Measurements from ENCODE around the gene PDE6A.
A peak's percentile ranks its signal among the peaks of the same experiment; 100 is the strongest.

PDE6A gene

GRCh38 chr5:149936700-149937091, 7.9 kb downstream of the PDE6A start:
- no peak overlapping the region for H3K4me3 ChIP-seq (ENCODE audit: control insufficient read depth in 1 of 7, extremely low read depth in 1 of 7, insufficient read depth in 4 of 7, low read depth in 2 of 7, low read length in 6 of 7)
- no peaks in the 10 kb centered on the region for H3K9me3 ChIP-seq (ENCODE audit: control extremely low read depth in 1 of 5, control insufficient read depth in 4 of 5, insufficient read depth in 2 of 5, low read depth in 1 of 5, low read length in 4 of 5)
- H3K27me3 ChIP-seq (replicated peaks in 2 of 5; ENCODE audit: control insufficient read depth in 4 of 5, insufficient read depth in 5 of 5, low read length in 4 of 5) = peaks cover 0 to 4% (median 0%) of the 10 kb centered on the region in 5 experiments
- H3K36me3 ChIP-seq (ENCODE audit: control insufficient read depth in 4 of 4, insufficient read depth in 4 of 4, low read length in 3 of 4) = no peaks in the 10 kb centered on the region
- peaks cover 0 to 6% (median 1%) of the 10 kb centered on the region in 4 experiments for H3K4me1 ChIP-seq (ENCODE audit: control extremely low read depth in 1 of 4, control insufficient read depth in 4 of 4, insufficient read depth in 4 of 4, low read length in 3 of 4)
- ChIA-PET CTCF (interaction anchor here (0.9 to 3.2 kb wide), 5 partner anchors 10 to 65 kb away, joined by 3 to 15 read pairs (median 3); no protein-coding TSS in a partner anchor), POLR2A (no interaction called here)
- no peak overlapping the region for H3K27ac ChIP-seq (ENCODE audit: insufficient read depth in 1 of 2, low read depth in 1 of 2, low read length in 2 of 2, poor library complexity in 1 of 2, severe bottlenecking in 2 of 2)
- DNase-seq = no peak
- WGBS (ENCODE audit: insufficient coverage) = 92% methylated on average over 3 of the region's 3 CpGs

GRCh38 chr5:149936044-149936699, 8.4 kb downstream of the PDE6A start:
- Histone ChIP-seq H3K4me3 (ENCODE audit: control insufficient read depth in 1 of 7, extremely low read depth in 1 of 7, insufficient read depth in 4 of 7, low read depth in 2 of 7, low read length in 6 of 7) (no peak overlapping the region), H3K27ac (ENCODE audit: insufficient read depth in 1 of 2, low read depth in 1 of 2, low read length in 2 of 2, poor library complexity in 1 of 2, severe bottlenecking in 2 of 2) (no peak overlapping the region), H3K4me1 (ENCODE audit: control extremely low read depth in 1 of 4, control insufficient read depth in 4 of 4, insufficient read depth in 4 of 4, low read length in 3 of 4) (peaks cover 0 to 6% (median 1%) of the 10 kb centered on the region in 4 experiments), H3K9me3 (ENCODE audit: control extremely low read depth in 1 of 5, control insufficient read depth in 4 of 5, insufficient read depth in 2 of 5, low read depth in 1 of 5, low read length in 4 of 5) (no peaks in the 10 kb centered on the region), H3K36me3 (ENCODE audit: control insufficient read depth in 4 of 4, insufficient read depth in 4 of 4, low read length in 3 of 4) (no peaks in the 10 kb centered on the region), H3K27me3 (replicated peaks in 2 of 5; ENCODE audit: control insufficient read depth in 4 of 5, insufficient read depth in 5 of 5, low read length in 4 of 5) (peaks cover 0 to 4% (median 0%) of the 10 kb centered on the region in 5 experiments)
- no peak for DNase-seq
- WGBS (ENCODE audit: insufficient coverage) = 100% methylated on average over 1 of the region's 1 CpG
- POLR2A ChIA-PET = no interaction called here
- CTCF ChIA-PET = interaction anchor here (1.0 to 3.2 kb wide), 5 partner anchors 9 to 65 kb away, joined by 3 to 15 read pairs (median 4); no protein-coding TSS in a partner anchor

GRCh38 chr5:149935431-149935901, 9.1 kb downstream of the PDE6A start:
- 100% methylated on average over 3 of the region's 8 CpGs for WGBS (ENCODE audit: insufficient coverage)
- peaks cover 0 to 6% (median 0%) of the 10 kb centered on the region in 5 experiments for H3K27me3 ChIP-seq (replicated peaks in 2 of 5; ENCODE audit: control insufficient read depth in 4 of 5, insufficient read depth in 5 of 5, low read length in 4 of 5)
- no peak for DNase-seq
- H3K9me3 ChIP-seq (ENCODE audit: control extremely low read depth in 1 of 5, control insufficient read depth in 4 of 5, insufficient read depth in 2 of 5, low read depth in 1 of 5, low read length in 4 of 5) = no peaks in the 10 kb centered on the region
- H3K4me1 ChIP-seq (ENCODE audit: control extremely low read depth in 1 of 4, control insufficient read depth in 4 of 4, insufficient read depth in 4 of 4, low read length in 3 of 4) = peaks cover 0 to 6% (median 1%) of the 10 kb centered on the region in 4 experiments
- POLR2A ChIA-PET = no interaction called here
- H3K4me3 ChIP-seq (ENCODE audit: control insufficient read depth in 1 of 7, extremely low read depth in 1 of 7, insufficient read depth in 4 of 7, low read depth in 2 of 7, low read length in 6 of 7) = no peak overlapping the region
- CTCF ChIA-PET = interaction anchor here (1.0 to 3.2 kb wide), 3 partner anchors 8 to 64 kb away, joined by 3 to 15 read pairs (median 4); no protein-coding TSS in a partner anchor
- no peak overlapping the region for H3K27ac ChIP-seq (ENCODE audit: insufficient read depth in 1 of 2, low read depth in 1 of 2, low read length in 2 of 2, poor library complexity in 1 of 2, severe bottlenecking in 2 of 2)
- no peaks in the 10 kb centered on the region for H3K36me3 ChIP-seq (ENCODE audit: control insufficient read depth in 4 of 4, insufficient read depth in 4 of 4, low read length in 3 of 4)

GRCh38 chr5:149932445-149933350, 11.9 kb downstream of the PDE6A start:
- ChIA-PET POLR2A (no interaction called here), CTCF (interaction anchor here (0.5 to 1.4 kb wide), 3 partner anchors 18 to 82 kb away, joined by 3 to 4 read pairs (median 3); no protein-coding TSS in a partner anchor)
- Histone ChIP-seq H3K9me3 (ENCODE audit: control extremely low read depth in 1 of 5, control insufficient read depth in 4 of 5, insufficient read depth in 2 of 5, low read depth in 1 of 5, low read length in 4 of 5) (no peaks in the 10 kb centered on the region), H3K27ac (ENCODE audit: insufficient read depth in 1 of 2, low read depth in 1 of 2, low read length in 2 of 2, poor library complexity in 1 of 2, severe bottlenecking in 2 of 2) (no peak overlapping the region), H3K36me3 (ENCODE audit: control insufficient read depth in 4 of 4, insufficient read depth in 4 of 4, low read length in 3 of 4) (no peaks in the 10 kb centered on the region), H3K4me1 (ENCODE audit: control extremely low read depth in 1 of 4, control insufficient read depth in 4 of 4, insufficient read depth in 4 of 4, low read length in 3 of 4) (no peaks in the 10 kb centered on the region), H3K4me3 (ENCODE audit: control insufficient read depth in 1 of 7, extremely low read depth in 1 of 7, insufficient read depth in 4 of 7, low read depth in 2 of 7, low read length in 6 of 7) (peak overlapping the region in 4 of 7 experiments; percentile 10 to 63 (median 35)), H3K27me3 (replicated peaks in 2 of 5; ENCODE audit: control insufficient read depth in 4 of 5, insufficient read depth in 5 of 5, low read length in 4 of 5) (peaks cover 0 to 6% (median 0%) of the 10 kb centered on the region in 5 experiments)
- 67% methylated on average over 24 of the region's 25 CpGs for WGBS (ENCODE audit: insufficient coverage)
- DNase-seq = peak in 1 of 3 donors; percentile 38

- no peak overlapping the region for H3K27ac ChIP-seq (ENCODE audit: insufficient read depth in 1 of 2, low read depth in 1 of 2, low read length in 2 of 2, poor library complexity in 1 of 2, severe bottlenecking in 2 of 2)
- H3K4me1 ChIP-seq (ENCODE audit: control extremely low read depth in 1 of 4, control insufficient read depth in 4 of 4, insufficient read depth in 4 of 4, low read length in 3 of 4) = no peaks in the 10 kb centered on the region
- H3K4me3 ChIP-seq (ENCODE audit: control insufficient read depth in 1 of 7, extremely low read depth in 1 of 7, insufficient read depth in 4 of 7, low read depth in 2 of 7, low read length in 6 of 7) = peak overlapping the region in 1 of 7 experiments; percentile 63
- WGBS (ENCODE audit: insufficient coverage) = 99% methylated on average over 12 of the region's 14 CpGs
- H3K36me3 ChIP-seq (ENCODE audit: control insufficient read depth in 4 of 4, insufficient read depth in 4 of 4, low read length in 3 of 4) = no peaks in the 10 kb centered on the region
- no peak for DNase-seq
- H3K9me3 ChIP-seq (ENCODE audit: control extremely low read depth in 1 of 5, control insufficient read depth in 4 of 5, insufficient read depth in 2 of 5, low read depth in 1 of 5, low read length in 4 of 5) = no peaks in the 10 kb centered on the region
- CTCF ChIA-PET = interaction anchor here (0.5 kb wide), 1 partner anchor 17 kb away, joined by 4 read pairs; no protein-coding TSS in a partner anchor
- POLR2A ChIA-PET = no interaction called here
- H3K27me3 ChIP-seq (replicated peaks in 2 of 5; ENCODE audit: control insufficient read depth in 4 of 5, insufficient read depth in 5 of 5, low read length in 4 of 5) = peaks cover 0 to 6% (median 0%) of the 10 kb centered on the region in 5 experiments
These were observed 12.6 kb downstream of the PDE6A start for GRCh38 chr5:149931992-149932436.

DNA sequence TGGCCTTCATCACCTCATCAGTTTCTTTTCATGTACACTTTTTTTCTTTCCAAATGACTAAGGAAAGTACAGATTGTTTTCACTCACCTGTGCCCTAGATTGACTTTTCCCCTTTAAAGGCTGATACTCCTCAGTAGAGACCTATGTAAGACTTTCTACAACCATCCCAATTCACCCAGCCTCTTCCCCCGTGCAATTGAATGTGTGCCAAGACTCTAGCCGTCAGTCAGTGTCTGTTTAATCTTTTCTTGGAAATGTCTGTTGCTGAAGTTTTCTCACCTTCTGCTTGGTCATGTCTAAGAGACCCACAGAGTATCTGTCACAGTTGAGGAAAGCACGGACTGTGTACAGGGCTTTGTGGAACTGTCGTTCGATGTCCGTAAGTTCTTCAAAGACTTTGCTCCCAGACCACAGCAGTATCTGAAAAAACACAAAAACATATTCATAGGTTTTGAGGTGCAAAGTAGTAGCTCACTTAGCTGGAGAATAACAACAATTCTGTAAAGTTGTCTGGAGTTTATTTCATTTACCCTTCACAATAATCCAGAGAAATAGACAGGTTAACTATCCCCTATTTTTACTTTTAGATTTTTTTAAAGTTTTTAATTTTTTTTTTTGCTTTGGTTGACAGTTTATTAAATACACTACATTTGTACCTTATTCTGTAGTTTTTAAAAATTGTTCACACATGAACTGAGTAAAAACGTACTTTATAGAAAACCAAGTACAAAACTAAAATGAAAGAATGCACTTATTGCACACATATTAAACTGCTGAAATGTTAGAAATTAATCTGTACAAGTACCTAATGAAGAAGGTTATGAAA, 13.6 kb downstream of the PDE6A start:
- Histone ChIP-seq H3K4me3 (ENCODE audit: control insufficient read depth in 1 of 7, extremely low read depth in 1 of 7, insufficient read depth in 4 of 7, low read depth in 2 of 7, low read length in 6 of 7) (no peak overlapping the region), H3K27me3 (replicated peaks in 2 of 5; ENCODE audit: control insufficient read depth in 4 of 5, insufficient read depth in 5 of 5, low read length in 4 of 5) (peaks cover 0 to 6% (median 0%) of the 10 kb centered on the region in 5 experiments), H3K9me3 (ENCODE audit: control extremely low read depth in 1 of 5, control insufficient read depth in 4 of 5, insufficient read depth in 2 of 5, low read depth in 1 of 5, low read length in 4 of 5) (no peaks in the 10 kb centered on the region), H3K36me3 (ENCODE audit: control insufficient read depth in 4 of 4, insufficient read depth in 4 of 4, low read length in 3 of 4) (no peaks in the 10 kb centered on the region), H3K27ac (ENCODE audit: insufficient read depth in 1 of 2, low read depth in 1 of 2, low read length in 2 of 2, poor library complexity in 1 of 2, severe bottlenecking in 2 of 2) (no peak overlapping the region), H3K4me1 (ENCODE audit: control extremely low read depth in 1 of 4, control insufficient read depth in 4 of 4, insufficient read depth in 4 of 4, low read length in 3 of 4) (no peaks in the 10 kb centered on the region)
- 82% methylated on average over 5 of the region's 7 CpGs for WGBS (ENCODE audit: insufficient coverage)
- DNase-seq = no peak
- ChIA-PET POLR2A (no interaction called here), CTCF (interaction anchor here (1.3 kb wide), 1 partner anchor 18 kb away, joined by 4 read pairs; no protein-coding TSS in a partner anchor)

Measured in common myeloid progenitor, CD34-positive (primary cell).